Endometrial microvascular endothelial cells (primary cell): ENCODE measurements around the gene CUL7. TPM values are rescaled to one million over a fixed set of nuclear protein-coding genes. Genes with fewer than 3 reads are reported as not detected.
"Not testable (repeated sequence)": the region's sequence is repeated elsewhere in the genome, so short reads cannot be mapped to it uniquely, and the experiment has no call there.

Experiments used
- in situ Hi-C: cut with HindIII; loops from 2 replicates; pipeline ENCODE4 v1.10.0; 2017; ENCODE audit warnings: low sequenced_read_pairs, low pct_unique_long_range_greater_than_20kb; ENCODE audit errors: inconsistent ontology term
- total RNA-seq: library from RNA; depleted of rRNA; stranded (reverse); fragments of >200 nt; gene quantifications from one replicate; pipeline ENCODE4 v1.2.3, GENCODE V29; 2015; ENCODE audit errors: inconsistent ontology term

CUL7 gene
- total RNA-seq = 15.8 TPM

- in situ Hi-C loops = no loop called here
Measured at GRCh38 chr6:43053545-43054205, at the start of gene CUL7. Gene CUL7 (minus strand): TSS chr6:43053851. CDS start chr6:43052788, 1,063 bp downstream.

- in situ Hi-C loops = no loop called here
Measured at GRCh38 chr6:43101497-43101896, 47.8 kb upstream of the CUL7 start.

GRCh38 chr6:43097502-43097901 is 43.9 kb upstream of the CUL7 start:
- in situ Hi-C loops = no loop called here

- in situ Hi-C loops = no loop called here
Measured at GRCh38 chr6:43097098-43097489, 43.4 kb upstream of the CUL7 start.

GRCh38 chr6:43096451-43097097 is 42.9 kb upstream of the CUL7 start:
- in situ Hi-C loops = no loop called here

- in situ Hi-C loops = no loop called here
Measured at GRCh38 chr6:43095939-43096338, 42.3 kb upstream of the CUL7 start.

GRCh38 chr6:43093436-43094289 is 40.0 kb upstream of the CUL7 start:
- in situ Hi-C loops = no loop called here

DNA sequence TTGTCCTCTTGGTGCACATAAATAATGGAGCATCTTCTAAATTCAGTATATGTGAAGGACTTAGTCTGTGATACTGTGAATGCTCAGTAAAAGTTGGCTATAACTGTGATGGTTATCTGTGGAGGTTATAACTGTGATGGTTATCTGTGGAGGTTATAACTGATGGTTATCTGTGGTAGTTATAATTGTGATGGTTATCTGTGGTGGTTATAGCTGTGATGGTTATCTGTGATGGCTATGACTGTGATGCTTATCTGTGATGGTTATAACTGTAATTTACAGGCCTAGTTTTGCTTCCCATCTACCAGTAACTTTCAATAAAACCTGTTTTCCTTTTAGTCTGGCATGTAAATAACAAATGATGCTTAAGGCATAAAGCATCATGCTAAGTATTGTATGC is 39.0 kb upstream of the CUL7 start:
- in situ Hi-C loops = no loop called here

DNA sequence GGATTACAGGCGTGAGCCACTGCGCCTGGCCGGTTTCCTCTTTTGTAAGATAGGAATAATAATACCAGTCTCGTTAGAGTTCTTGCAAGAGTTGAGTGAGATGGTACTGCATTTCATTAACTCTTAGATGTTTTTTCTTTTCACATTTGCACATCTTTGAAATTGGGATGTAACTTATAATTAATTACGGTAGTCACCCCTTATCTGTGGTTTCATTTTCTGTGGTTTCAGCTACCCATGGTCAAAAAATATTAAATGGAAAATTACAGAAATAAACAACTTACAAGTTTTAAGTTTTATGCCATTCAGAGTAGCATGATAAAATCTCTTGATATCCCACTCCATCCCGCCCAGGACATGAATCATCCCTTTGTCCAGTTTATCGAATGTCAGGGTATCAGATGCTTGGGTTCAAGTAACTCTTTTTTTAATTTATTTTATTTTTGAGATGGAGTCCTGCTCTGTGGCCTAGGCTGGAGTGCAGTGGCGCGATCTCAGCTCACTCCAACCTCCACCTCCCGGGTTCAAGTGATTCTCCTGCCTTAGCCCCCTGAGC is 37.9 kb upstream of the CUL7 start:
- in situ Hi-C loops = no loop called here

- in situ Hi-C loops = no loop called here
Measured at GRCh38 chr6:43091020-43091419, 37.4 kb upstream of the CUL7 start.

DNA sequence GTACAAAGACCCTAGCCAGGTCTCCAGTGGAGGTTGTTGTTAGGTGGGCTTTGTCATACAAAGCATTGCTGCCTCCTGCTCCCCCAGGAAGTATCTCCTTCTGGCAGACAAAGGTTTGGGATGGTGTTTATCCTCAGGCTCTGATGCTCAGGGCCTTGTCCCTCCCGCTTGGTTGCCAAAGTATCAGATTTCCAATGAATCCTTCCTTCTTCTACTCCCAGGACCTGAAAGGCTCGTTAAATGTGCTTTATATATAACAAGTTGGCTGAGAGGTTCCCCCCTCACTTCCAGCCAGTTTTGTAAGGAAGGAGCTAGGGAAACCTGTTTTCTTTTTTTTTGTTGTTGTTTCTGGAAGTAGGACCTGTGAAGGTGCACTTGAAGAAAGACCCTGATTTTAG is 36.9 kb upstream of the CUL7 start:
- in situ Hi-C loops = no loop called here

- in situ Hi-C loops = no loop called here
Measured at GRCh38 chr6:43089874-43090558, 36.4 kb upstream of the CUL7 start.

GRCh38 chr6:43089467-43089866 is 35.8 kb upstream of the CUL7 start:
- in situ Hi-C loops = no loop called here

- in situ Hi-C loops = no loop called here
Measured at GRCh38 chr6:43088654-43089056, 35.0 kb upstream of the CUL7 start.

- in situ Hi-C loops = no loop called here
Measured at GRCh38 chr6:43086022-43086658, 32.5 kb upstream of the CUL7 start.

- in situ Hi-C loops = no loop called here
Measured at GRCh38 chr6:43082806-43083655, 29.4 kb upstream of the CUL7 start.

DNA sequence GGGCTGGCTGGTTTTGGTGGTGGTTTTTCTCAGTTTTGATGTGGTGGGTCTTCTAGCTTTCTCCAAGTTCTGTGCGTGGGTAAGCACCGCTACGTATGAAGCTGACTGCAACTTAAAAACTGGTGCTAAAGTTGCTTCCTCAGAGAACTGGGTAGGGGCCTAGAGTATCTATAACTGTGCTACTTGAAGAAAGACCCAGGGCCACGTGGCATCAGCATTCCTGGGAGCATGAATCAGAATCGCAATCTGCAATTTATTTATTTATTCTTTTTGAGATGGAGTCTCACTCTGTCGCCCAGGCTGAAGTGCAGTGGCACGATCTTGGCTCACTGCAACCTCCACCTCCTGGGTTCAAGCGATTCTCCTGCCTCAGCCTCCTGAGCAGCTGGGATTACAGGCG is 28.3 kb upstream of the CUL7 start:
- in situ Hi-C loops = not testable (repeated sequence)

DNA sequence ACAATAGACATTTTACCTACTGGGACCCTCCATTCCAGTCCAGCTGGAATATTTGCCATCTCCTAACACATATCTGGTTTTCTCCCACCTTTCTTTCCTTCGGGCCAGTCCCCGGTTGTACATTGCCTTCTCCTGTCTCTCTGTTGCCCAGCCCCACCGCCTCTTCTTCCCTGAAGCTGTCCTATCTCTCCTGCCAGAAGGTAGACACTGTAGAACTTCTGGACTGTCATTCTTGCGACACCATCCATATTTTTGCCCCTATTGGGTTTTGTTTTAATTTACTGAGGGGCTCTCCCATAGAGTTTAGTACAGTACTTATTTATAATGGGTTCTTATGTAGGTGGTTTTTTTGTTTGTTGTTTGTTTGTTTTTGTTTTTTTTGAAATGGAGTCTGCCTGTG is 27.4 kb upstream of the CUL7 start:
- in situ Hi-C loops = no loop called here
